GM18861 (cell line): Measurements from ENCODE around the gene HEBP2.
"Not testable (repeated sequence)": the region's sequence is repeated elsewhere in the genome, so short reads cannot be mapped to it uniquely, and the experiment has no call there.

Source experiments
- ATAC-seq: cut with Tn5 transposase; IDR thresholded peaks from one replicate; pipeline ENCODE4 v1.9.1; 2021; ENCODE audit not compliant: unreplicated experiment

Gene HEBP2, protein sequence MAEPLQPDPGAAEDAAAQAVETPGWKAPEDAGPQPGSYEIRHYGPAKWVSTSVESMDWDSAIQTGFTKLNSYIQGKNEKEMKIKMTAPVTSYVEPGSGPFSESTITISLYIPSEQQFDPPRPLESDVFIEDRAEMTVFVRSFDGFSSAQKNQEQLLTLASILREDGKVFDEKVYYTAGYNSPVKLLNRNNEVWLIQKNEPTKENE

DNA sequence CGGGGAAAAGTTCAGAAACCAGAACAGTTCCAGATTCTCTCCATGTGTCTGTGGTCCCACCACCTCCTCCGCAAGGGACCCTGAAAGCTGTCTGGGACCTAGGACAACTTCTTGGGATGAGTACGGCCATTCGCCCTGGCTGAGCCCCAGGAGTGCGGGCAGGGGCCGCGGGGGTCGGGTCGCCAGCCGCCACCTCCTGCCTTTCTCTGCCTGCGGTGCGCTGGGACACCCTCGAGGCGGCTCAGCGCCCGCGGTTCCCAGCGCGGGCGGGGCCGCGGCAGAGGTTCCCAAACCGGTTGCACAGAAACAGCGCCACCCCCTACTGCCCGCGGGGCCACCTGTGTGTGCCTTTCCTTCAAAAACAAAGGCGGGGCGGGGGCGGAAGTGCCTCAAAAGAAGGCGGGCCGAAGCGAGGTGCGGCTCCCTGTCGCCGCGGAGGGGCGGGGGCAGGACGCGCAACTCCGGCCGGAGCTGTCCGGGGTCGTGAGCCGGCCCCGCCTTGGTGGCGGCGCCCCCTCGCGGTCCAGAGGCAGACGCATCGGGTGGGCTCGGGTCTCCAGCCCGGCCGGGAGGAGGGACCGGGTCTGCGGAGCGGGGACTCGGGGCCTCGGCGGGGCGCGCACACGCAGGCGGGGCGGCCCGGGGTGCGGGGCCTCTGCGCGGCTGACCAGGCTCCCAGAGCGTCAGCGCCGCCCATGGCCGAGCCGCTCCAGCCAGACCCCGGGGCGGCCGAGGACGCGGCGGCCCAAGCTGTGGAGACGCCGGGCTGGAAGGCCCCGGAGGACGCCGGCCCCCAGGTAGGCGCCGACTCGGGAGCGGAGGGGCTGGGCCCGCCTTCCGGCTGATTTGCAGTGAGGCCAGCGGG, at the start of gene HEBP2:
Gene HEBP2, plus strand, starts transcription at position 423 of the 865 bp plus-strand sequence. Its CDS starts 273 bp downstream, at position 696.
- peak; percentile 84 for ATAC-seq

DNA sequence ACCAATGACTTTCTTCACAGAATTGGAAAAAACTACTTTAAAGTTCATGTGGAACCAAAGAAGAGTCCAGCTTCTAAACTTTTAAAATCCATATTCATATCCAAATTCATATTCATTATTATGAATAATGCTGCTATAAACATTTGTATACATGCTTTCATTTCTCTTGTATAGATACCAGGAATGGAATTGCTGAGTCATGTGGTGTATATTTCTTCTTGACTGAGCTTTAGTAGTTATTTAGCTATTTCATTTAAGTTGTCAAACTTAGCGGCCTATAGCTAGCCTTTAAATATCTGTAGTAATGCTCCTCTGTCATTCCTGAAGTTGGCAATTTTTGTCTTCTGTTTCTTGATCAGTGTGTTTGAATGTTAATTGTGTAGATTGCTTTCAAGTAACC, 46.1 kb upstream of the HEBP2 start:
- no peak for ATAC-seq

DNA sequence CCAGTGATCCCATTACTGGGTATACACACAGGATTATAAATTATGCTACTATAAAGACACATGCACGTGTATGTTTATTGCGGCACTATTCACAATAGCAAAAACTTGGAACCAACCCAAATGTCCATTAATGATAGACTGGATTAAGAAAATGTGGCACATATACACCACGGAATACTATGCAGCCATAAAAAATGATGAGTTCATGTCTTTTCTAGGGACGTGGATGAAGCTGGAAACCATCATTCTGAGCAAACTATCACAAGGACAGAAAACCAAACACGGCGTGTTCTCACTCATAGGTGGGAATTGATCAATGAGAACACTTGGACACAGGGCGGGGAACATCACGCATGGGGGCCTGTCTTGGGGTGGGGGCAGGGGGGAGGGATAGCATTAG, 35.3 kb upstream of the HEBP2 start:
- ATAC-seq: not testable (repeated sequence)

DNA sequence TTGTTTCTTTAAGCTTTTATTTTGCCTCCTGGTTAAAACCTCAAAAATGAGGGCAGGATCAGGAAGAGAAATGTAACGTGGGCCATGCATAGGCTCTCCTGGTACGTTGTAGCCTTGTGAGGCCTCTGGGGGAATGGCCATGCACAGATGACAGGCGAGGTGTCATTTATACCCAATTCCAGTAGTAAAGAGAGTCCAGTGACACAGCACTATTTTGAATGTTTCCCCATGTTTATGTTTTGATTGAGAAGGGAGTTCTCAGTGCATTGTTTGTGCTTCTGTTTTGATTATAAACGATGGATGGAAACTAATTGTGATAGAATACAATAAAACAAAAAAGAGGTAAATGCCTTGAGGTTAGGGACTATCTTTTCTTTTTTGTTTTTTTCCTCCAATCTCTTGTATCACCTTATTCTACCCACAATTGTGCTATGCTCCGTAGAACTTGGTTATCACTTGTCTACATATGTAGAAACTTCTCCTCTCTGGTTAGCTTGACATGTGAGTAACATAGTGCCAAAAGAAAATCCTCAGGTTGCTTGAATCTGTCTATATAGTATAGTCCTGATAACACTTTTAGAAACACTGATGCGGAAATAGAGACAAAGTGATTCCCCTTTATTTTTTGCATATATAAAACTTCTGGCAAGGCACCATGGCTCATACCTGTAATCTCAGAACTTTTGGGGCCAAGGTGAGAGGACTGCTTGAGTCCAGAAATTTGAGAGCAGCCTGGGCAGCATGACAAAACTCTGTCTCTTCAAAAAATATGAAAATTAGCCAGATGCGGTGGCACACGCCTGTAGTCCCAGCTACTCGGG, 33.2 kb upstream of the HEBP2 start:
- no peak for ATAC-seq

DNA sequence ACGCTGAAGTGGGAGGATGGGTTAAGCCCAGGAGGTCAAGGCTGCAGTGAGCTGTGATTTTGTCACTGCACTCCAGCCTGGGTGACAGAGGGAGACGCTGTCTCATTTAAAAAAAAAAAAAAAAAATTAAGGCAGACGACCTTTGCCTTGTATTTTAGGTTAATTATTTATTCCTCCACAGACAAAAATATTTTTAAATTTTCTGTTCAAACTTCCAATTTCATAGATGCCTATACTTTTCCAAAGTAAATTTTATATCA, 32.6 kb upstream of the HEBP2 start:
- ATAC-seq: no peak

DNA sequence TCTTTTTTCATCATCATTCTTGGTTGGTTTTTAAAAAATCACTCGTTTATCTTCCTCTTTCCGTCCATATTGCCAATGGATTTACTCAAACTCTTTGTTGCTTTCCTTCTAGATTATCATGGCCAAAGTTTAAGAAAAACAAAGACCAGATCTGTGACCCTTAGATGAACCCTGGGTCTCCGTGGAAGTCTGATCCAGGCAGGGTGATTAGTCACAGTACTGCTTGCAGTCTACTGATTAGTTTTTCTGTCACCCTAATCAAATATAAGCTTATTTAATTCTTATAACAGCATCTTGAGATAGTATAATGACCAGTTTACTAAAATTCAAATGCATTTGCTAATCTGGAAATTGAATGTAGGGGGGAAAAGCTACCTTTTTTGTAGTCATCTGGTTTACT, 32.3 kb upstream of the HEBP2 start:
- ATAC-seq: no peak

DNA sequence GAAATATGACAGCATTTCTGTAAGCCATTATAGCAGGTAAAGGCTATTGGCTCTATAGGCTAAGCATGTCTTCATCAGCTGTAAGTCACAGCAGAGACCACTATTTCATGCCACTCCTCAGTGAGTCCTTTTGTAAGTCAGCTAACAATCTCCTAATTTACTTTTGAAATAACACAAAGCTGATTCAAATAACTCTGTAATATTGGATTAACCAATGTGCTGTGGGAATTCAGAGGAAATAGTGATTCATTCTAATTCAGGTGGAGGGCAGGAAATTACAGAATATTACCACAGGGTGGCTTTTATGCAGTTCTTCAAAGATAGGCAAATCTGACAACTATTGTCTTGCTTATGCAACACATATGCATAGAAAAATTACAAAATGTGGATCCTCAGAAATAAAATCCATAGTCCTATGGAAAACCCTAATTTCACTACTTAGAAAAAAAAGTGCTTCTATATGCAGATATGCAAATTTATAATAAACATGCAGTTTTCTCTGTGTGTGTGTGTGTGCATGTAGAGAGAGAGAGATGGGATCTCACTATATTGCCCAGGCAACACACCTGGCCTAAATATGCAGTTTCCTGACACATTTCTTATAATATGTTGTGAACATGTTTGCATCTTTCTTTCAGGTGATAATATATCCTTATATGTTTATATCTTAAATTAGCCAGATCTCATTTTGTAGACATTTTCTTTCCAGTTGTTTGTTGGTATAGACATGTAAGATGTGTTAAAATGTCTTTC, 31.1 kb upstream of the HEBP2 start:
- no peak for ATAC-seq

DNA sequence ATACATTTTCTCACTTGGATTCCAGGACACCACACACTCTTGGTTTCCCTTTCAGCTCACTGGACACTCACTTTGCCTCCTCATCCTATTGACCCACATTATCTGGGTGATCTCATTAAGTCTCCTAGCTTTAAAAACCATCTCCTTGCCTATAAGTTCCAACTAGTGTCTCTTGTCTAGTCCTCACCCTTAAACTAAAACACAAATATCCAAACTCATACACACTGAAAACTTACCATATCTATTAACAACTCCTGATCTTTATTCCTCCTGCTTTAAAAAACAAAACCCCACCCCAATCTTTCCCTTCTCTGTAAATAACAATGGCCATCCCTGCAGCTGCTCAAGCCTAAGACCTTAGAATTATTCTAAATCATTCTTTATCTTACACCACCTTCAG, 29.8 kb upstream of the HEBP2 start:
- no peak for ATAC-seq

DNA sequence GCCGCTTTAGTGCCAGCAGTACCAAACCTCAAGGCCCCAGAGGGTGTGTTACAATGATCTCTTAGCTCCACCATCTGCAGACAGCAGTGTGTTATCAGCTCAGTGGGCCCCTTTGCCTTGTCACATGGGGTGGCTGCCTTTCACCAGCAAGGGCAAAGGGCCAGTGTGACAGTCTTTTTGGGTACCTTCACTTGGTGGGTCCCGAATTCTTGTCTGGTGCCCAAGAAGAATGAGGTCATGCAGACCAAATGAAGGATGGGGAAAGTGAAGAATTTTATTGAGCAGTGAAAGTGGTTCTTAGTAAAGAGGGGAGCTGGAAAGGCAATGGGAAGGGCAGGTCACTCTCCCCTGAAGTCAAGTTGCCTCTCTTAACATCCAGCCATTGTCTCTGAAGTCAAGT, 29.2 kb upstream of the HEBP2 start:
- ATAC-seq: no peak

DNA sequence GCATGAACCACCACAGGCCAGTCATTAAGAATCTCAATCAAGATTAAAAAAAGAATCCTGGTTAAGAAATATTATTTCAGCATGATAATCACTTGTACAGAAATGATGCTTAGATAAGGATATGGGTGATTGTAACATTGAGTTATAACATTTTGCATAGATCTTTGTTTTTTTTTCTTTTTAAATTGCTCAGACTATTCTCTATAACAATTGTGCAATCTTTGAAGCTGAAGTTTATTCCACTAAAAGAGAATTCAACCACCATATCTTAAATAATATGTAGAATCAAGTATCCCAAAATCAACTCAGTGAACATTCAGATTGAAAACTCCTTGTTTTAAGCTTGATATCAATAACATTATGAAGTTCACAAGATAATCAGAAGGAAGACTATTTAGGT, 27.0 kb upstream of the HEBP2 start:
- no peak for ATAC-seq

DNA sequence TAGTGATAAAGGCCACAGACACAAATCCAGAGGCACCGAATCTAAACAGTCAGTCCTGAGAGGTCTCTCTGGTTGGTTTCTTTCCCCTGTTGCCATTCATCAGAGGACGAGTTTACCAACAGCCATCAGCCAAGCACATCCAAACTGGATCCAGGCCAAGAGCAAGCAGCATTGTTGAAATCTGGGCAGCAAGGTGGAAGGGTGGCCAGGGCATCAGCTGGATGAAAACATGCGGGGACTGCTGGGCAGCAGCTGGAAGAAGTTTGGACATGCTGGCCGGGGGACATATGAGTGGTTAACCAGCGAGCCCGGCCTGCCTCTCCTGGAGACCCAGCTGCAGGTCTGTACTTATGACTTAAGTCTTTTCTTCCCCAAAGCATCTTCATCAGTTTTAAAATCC, 26.2 kb upstream of the HEBP2 start, which contains the start of gene SMIM28:
Gene SMIM28, plus strand, starts transcription at position 62 of the 400 bp plus-strand sequence. Its CDS starts 168 bp downstream, at position 230.
- ATAC-seq: no peak

DNA sequence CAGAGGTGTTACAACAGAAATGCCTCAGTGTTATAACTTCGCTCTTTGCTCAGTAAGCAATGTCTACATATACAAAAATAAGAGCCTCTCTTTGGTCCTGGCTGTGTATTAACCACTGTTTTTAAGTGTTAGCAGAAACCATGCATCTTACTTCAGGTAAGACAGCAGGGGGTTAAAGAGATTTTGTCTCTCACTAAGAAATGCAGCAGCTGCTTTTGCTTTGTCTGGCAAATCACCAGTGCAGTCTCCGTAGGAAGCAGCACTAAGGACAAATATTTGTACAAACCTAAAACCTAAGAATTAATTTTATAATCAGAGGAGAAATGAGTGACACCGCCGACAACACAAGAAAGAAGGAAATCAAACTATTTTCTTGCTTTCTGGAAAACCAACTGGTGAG, 25.6 kb upstream of the HEBP2 start:
- ATAC-seq: no peak

DNA sequence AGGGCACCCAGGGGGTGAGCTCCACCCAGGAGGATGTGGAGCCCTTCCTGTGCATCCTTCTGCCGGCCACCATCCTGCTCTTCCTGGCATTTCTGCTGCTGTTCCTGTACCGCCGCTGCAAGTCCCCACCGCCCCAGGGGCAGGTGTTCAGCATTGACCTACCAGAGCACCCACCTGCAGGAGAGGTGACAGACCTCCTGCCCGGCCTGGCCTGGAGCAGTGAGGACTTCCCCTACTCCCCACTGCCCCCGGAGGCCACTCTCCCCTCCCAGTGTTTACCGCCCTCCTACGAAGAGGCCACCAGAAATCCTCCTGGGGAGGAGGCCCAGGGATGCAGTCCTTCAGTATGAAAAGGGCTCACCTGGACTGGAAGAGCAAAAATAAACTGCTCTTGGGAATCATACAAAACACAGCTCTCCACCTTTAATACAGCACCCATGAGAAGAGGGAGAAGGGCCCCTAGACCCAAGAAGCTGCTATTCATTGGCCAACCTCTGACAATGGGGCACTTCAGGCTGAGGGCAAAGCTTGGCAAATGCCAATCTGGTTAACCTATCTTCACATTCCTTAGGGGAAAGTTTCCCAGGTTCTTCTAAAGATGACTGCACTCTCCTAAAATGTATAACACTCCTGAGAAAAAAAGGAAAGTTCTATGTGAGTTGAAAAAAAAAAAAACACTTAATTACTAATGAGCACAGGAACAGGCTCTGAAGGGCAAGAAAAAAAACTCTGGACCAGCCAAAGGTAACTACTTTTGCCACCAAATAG, 21.3 kb upstream of the HEBP2 start:
- no peak for ATAC-seq

DNA sequence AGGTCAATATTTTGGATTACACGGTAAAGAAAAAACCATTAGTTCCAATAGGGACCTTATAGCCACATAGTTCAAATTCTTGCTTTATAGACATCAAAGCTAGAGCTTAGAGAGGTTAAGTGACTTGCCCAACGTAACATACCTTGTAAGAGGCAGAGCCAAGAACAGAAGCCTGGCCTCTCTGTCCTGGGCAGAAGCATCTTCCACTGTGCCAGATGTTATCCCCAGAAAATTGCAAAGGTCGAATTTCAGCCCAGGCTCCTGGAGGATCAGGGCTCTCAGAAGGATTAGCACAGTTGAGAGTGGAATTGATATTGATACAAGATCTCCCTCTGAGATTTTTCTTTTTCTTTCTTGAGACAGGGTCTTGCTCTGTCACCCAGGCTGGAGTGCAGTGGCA, 20.2 kb upstream of the HEBP2 start:
- no peak for ATAC-seq

DNA sequence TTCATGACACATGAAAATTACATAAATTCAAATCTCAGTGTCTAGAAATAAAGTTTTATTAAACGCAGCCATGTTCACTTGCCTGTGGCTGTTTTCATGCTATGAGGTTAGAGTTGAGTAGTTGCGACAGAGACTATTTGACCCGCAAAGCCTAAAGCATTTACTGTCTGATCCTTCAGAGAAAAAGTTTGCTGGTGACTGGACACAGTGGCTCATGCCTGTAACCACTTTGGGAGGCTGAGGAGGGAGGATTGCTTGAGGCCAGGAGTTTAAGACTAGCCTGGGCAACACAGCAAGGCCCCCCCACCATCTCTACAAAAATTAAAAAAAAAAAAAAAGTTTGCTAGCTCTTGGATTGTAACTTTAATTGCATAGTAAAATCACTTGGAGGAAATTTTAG, 17.1 kb upstream of the HEBP2 start:
- no peak for ATAC-seq

DNA sequence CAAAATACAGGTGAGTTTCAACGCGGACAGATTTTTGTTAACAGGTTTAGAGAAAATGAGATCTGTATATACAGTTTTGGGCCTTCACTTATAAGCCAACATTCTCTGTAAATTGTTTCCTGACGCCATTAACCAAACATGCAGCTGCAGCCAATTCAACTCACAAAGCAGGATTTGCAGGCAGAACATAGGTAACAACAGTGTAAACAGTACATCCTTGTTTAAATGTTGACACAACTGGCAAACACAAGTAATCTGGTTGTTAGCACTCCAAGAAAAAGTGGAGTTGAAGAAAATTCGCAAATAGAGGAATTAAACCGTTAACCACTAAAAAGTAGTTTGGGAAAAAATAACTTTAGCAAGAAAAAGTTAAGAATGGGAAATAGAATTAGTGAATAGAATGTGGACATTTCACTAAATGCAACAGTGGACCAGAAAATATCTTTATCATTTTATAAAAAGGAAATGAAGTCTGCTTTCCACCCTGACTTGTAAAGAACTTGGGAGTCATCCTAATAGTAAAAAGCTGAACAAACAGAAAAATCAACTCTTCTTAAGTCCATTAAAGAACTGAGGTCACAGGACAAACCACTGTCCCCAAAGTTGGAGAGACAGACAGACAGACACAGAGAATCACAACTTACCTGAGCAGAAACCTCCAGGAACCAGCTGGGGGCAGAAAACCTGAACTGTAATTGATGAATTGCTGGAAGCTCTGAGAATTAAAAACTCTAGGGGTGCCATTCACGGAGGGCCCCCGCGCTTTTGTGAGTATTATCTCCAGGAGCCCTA, 16.2 kb upstream of the HEBP2 start:
- ATAC-seq: no peak

DNA sequence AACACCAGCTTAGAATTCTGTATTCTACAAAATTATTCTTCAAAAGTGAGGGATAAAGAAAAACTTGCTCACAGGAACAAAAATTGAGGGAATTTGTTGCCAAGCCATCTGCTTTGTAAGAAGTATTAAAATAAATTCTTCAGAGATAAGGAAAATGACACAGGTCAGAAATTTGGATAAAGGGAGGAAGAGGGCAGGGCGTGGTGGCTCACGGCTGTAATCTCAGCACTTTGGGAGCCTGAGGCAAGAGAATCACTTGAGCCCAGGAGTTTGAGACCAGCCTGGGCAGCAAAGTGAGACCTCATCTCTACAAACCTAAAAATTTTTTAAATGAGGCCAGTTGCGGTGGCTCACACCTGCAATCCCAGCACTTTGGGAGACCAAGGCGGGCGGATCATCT, 14.5 kb upstream of the HEBP2 start:
- ATAC-seq: no peak

DNA sequence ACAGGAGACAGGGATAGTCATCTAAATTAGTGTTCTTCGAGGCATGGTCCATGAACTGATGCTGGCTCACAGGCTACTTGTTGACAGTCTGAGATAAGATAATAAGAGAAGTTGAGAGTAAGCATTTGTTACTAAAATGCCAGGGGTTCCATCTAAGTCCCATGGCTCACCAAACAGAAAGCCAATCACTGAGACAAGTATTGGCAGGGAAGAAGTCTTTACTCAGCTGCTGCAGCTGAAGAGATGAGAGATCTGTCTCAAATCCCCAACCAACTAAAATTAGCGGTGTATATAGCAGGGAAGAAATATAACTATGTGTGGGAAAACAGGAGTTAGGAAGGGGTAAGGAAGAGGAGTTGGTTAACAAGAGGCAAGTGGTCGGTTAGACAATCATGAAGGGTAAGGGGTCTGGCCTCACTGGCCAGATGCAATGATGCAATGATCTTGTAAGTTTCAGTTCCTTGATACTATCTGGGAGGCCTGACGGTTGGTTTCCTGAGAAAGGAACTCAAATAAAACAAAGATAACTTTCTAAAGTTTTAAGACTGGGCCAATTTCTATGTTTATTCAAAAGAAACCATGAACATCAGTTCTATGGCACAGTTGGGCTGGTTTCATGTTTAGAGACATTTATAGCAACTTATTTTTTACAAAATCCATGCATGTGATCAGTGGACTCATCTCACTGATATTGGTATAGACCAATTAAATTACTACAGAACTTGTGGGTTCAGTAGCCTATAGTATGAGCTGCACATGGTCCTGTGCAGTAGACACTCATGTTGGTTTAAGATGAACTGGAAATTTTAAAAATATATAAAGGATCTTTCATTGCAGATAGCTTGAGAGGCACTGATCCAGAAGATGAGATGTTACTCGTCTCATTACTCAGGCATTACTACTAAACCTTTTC, 9.9 kb upstream of the HEBP2 start:
- ATAC-seq: peak; percentile 45

DNA sequence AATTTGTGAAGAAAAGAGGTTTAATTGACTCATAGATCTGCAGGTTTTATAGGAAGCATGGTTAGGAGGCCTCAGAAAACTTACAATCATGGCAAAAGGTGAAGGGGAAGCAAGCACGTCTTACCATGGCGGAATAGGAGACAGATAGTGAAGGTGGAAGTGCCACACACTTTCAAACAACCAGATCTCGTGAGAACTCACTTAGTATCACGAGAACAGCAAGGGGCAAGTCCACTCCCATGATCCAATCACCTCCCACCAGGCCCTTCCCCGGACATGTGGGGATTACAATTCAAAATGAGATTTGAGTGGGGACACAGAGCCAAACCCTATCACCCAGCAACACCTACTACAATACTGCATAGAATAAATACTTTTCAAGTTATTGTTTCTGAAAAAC, 7.3 kb upstream of the HEBP2 start:
- no peak for ATAC-seq
